GM12872 (cell line): ENCODE results near the gene TEKT2.

ENCODE experiments used
- TF ChIP-seq, protein P1 (sequence below): IDR thresholded peaks from 3 replicates; pipeline ENCODE4 v1.5.1; 2011; ENCODE audit warnings: low read depth, mild to moderate bottlenecking, low read length, moderate library complexity; ENCODE audit not compliant: insufficient read depth

The TEKT2 gene

DNA sequence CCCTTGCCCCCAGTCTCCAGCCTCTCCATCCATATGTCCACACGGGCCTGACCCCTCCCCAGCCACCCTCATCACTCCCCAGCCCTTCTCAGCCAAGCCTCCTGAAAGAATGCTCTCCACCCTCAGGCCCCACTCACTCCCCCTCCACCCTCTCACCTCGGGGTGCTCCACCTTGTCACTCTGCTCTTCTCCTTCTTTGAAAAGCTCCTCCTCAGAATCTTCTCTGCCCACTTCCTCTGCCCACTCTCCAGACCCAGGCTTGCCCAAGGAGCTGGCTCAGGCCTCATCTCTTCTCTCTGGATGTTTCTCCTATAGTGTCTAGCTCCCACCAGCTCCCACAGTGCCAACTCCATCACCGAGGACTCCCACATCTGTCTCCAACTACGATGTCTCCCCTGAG, 27.3 kb downstream of the TEKT2 start:
- TF ChIP-seq, protein P1, sequence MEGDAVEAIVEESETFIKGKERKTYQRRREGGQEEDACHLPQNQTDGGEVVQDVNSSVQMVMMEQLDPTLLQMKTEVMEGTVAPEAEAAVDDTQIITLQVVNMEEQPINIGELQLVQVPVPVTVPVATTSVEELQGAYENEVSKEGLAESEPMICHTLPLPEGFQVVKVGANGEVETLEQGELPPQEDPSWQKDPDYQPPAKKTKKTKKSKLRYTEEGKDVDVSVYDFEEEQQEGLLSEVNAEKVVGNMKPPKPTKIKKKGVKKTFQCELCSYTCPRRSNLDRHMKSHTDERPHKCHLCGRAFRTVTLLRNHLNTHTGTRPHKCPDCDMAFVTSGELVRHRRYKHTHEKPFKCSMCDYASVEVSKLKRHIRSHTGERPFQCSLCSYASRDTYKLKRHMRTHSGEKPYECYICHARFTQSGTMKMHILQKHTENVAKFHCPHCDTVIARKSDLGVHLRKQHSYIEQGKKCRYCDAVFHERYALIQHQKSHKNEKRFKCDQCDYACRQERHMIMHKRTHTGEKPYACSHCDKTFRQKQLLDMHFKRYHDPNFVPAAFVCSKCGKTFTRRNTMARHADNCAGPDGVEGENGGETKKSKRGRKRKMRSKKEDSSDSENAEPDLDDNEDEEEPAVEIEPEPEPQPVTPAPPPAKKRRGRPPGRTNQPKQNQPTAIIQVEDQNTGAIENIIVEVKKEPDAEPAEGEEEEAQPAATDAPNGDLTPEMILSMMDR = no peak

DNA sequence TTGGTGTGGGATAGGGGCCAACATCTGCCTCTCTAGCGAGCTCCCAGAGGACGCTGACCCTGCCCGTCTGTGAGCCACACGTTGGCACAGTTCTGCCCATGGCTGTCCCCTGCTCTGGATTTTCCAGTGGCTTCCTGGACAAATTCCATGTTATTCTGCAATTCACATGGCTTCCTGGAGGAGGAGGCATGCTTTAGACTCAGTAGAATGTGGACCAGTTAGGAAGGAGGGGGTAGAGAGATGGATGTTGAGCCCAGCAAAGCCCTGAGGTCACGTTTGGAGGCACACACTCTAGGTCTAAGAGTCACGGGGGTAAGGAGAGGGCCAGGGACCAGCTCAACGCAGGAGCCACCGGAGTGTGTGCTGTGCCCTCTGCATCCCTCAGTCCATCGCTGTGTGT, 28.9 kb downstream of the TEKT2 start:
- TF ChIP-seq, protein P1 = no peak

DNA sequence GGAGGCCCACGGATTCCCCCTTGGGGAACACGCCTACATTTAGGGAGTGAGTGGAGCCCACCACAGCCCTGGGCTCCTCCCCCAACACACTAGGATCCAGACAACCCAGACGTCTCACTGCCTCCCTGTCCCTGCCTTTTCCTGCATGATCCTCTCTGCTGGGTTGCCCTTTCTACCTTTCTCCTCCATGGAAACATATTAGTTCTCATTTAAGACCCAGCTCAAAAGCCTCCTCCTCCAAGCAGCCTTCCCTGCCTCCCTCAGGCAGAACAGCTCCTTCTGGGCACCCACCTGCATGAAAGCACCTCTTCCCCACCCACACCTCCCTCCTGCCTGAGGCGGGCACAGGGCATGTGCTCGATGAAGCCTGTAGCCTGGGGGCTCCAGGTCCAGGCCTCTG, 30.5 kb downstream of the TEKT2 start:
- TF ChIP-seq, protein P1 = no peak

DNA sequence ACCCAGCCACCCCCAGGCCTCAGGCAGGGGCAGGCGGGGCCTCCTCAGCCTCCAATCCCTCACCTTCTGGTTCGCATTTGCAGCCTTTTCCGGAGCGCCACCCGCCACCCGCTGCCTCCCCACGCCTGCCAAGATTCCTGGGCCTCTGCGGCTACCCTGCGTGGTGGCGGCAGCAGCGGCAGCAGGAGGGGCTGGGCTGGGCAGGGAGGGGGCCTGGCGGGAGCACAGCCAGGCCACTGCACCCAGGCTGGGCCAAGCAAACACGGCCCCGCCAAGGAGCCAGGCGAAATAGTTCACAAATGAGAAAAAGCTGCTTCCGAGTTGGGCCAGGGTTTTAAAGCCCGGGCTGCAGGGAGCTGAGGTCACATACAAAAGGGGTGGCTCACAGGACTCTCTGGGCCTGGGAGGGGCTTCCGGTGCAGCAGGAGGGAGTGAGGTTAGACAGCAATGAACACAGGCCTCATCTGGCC, 31.3 kb downstream of the TEKT2 start:
- TF ChIP-seq, protein P1 = no peak

DNA sequence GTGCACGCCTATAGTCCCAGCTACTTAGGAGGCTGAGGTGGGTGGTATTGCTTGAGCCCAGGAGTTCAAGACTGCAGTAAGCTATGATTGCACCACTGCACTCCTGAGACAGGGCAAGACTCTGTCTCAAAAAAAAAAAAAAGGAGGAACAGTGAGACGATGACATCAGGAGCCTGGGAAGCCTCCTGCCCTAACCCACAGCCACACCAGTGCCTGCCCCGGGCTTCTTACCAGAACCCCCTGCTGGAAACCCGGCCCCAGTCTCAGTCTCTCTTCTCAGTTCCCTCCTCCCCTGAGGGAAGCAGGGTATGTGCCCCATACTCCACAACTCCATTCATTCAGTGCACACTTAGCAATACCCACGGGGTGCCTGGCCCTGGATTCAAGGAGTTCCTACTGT, 32.0 kb downstream of the TEKT2 start:
- TF ChIP-seq, protein P1 = no peak

DNA sequence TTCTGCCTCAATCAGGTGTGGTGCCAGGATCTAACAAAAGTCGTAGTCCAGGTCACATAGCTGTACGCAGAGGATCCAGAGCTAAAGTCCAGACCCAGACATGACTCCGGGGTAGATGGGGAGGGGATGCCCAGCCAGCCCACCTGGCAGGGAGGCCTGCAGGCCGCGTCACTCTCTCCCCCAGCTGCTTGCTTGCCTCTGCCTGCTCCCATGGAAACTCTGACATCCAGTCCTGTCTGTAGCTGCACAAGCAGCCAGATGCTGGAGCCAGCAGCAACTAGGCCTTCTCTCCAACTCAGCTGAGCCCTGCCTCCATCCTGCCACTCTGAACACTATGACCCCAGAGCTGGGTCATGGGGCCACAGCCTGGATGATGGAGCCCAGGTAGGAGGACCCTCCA, 33.0 kb downstream of the TEKT2 start:
- TF ChIP-seq, protein P1 = no peak

DNA sequence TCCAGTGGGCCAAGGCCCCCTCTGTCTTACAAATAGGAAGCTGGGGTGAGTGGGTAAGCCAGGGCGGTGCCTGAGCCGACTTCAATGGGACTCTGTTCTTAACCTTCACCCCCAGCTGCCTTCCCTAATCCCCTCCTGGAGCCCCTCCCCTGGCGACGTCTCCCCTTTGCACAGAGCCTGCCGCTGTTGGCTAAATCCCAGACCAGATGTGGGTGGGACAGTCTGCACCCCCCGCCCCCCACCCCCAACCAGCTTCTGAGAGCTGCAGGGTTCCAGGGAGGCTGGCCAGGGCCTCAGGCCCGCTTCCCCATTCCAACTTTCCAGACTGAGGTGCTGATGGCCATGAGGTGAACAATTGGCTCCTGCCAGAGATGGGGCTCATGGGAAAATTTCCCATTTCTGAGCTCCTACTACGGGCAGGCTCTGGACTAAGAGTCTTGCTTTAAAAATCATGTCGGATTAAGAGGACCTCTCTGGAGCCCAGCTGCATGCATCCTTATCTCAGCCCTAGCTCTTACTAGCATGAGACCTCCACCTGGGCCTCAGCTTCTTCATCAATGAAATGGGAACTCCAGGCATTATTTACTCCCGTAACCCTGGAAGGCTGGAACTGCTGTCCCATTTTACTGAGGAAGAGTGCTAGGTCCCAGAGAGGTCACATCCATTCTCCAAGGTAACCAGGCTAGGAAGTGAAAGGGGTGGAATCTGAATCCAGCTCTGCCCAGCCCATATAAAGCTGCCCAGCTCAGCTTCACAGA, 34.7 kb downstream of the TEKT2 start:
- TF ChIP-seq, protein P1 = no peak
